ENCODE data around the gene BRSK1.
A peak's percentile ranks its signal among the peaks of the same experiment; 100 is the strongest.

The BRSK1 gene

DNA sequence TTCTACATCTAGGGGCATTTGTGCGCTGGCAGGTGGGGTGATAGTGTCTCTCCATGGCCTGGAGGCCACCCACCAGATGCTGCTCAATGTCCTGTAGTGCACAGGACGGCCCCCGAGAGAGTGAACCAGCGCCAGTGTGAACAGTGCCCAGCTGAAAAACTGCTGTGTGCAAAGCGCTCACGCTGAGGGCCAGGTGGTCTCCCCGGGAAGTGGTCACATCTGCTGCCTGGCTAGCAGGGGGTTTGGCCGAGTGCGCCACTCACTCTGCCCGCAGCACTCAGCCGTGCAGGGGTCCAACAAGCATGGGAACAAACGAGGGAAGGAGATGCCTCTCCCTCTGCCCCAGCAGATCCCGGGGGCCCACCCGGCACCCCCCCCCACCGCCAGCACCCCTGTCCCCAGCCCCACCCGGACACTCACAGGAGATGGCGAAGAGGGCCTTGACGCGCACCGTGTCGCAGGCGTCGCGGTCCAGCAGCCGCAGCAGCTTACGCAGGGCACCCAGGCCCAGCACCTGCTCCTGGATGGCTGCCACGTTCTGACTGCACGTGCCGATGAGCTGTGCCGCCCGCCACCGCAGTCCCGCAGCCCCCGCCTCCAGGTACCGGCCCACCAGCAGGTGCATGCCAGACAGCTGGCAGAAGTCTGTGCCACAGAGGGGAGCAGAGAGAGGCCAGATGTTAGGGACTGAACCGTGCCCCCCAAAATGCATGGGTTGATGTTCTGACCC, 9.7 kb upstream of the BRSK1 start:
- no peak for DNase-seq

DNA sequence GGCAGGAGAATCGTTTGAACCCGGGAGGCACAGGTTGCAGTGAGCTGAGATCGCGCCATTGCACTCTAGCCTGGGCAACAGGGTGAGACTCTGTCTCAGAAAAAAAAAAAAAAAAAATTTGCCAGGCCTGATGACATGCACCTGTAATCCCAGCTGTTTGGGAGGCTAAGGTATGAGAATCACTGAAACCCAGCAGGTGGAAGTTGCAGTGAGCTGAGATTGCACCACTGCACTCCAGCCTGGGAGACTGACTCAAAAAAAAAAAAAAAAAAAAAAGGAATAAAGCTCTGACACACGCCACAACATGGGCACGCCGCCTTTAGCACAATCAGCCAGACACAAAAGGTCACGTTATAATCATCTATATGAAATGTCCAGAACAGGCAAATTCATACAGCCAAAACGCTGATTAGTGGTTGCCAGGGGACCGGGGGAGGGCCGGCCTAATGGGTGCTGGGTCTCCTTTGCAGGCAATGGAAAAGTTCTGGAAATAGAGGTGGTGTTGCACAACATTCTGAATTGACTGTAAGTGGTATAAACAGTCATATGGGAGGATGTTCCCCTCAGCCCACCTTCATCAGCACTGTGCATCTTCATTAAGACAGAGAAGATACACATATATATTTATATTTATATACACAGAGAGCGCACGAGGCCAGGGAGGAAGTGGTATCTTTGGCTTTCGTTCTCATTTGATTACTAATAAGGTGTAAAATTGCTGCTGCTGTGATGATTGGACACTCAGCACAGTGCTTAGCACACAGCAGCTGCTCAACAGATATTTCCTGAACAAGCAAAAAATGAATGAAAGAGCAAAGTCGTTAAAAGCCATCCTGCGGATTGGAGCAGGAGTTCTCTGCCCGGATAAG, 7.7 kb upstream of the BRSK1 start:
- DNase-seq: no peak

DNA sequence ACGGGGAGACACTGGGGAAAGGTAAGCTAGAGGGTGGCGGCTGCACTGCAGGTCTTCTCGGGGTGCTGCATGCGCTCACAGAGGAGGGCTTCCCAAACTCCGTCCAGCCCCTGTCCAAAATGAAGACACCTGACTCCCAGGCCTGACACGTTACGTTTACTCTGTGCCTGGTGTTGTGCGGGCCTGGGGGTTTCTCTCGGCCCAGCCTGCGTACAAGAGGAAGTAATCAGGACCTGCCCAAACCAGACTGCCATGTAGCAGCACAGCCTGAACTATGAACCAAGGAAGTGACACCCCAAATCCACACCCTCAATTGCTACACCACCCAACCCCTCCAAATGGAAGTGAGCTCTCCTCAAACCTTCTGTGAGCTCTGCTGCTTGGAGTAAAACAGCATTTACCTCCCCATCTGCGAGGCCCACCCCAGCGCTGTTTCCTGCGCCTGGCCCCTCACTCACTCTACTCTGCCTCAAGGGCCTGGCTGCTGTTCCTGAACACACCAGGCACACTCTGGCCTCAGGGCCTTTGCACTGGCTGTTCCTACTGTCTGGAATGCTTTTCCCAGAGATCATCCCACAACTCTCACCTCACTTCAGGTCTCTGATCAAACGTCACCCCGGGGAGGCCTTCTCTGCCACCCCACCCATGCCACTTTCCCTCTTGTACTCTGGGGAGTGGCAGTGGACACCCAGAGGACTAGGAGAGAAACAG, 6.9 kb upstream of the BRSK1 start:
- DNase-seq: no peak

DNA sequence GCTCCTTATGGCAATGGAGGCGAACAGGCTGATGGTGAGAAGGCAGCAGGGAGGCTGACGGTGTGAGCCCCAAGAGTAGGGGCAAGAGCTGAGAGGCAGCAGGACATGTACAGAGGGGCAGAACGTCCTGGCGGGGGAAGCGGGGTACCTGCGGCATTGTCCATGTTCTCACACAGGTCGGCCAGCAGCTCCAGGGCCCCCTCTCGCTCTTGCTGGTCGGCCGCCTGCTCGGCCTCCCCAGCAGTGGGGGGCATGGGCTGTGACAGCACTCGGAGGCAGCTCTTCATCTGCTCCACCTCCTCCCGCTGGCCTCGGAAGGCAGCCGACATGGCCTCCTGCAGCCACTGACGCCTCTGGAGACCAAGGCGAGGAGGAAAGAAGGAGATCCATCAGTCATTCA, 6.3 kb upstream of the BRSK1 start:
- no peak for DNase-seq

DNA sequence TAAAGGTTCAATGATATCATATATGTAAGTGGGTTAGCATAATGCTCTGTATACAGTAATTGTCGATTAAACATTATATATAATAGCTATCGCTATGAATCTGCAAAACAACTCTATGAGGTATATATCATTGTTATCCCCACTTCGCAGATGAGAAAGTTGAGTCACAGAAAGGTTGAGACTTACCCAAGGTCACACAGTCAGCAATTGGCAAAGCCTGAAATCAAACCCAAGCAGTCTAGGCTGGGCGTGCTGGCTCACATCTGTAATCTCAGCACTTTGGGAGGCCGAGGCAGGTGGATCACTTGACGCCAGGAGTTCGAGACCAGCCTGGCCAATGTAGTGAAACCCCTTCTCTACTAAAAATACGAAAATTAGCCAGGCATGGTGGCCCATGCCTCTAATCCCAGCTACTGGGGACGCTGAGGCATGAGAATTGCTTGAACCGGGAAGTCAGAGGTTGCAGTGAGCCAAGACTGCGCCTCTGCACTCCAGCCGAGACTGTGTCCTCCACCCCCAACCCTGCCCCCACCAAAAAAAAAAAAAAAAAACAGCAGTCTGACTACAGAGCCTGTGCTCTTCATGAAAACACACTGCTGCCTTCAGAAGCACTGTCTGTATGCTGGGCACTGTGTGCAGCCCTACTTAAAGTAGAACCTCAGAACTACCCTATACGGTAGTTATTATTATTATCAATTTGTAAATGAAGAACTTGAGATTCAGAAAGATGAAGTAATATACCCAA, 5.2 kb upstream of the BRSK1 start:
- no peak for DNase-seq

DNA sequence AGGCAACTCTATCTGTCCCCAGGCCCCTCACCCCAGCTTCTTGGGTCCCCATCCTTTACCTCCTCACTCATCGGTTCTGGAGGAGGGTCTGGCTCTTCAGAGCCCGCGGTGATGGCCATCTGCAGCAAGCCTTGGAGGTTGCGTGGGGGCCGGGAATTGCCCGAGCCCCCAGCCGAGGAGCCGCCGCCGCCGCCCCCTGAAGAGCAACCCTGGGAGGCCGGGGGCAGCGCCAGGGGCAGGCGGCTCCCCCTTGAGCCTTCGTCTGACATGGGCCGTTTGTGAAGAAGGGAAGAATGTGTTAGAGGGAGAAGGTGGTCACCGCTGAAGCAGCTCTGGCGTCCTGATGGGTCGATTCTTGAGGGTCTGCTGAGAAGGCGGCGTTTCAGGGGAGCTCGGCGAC, 4.5 kb upstream of the BRSK1 start:
- DNase-seq: no peak

DNA sequence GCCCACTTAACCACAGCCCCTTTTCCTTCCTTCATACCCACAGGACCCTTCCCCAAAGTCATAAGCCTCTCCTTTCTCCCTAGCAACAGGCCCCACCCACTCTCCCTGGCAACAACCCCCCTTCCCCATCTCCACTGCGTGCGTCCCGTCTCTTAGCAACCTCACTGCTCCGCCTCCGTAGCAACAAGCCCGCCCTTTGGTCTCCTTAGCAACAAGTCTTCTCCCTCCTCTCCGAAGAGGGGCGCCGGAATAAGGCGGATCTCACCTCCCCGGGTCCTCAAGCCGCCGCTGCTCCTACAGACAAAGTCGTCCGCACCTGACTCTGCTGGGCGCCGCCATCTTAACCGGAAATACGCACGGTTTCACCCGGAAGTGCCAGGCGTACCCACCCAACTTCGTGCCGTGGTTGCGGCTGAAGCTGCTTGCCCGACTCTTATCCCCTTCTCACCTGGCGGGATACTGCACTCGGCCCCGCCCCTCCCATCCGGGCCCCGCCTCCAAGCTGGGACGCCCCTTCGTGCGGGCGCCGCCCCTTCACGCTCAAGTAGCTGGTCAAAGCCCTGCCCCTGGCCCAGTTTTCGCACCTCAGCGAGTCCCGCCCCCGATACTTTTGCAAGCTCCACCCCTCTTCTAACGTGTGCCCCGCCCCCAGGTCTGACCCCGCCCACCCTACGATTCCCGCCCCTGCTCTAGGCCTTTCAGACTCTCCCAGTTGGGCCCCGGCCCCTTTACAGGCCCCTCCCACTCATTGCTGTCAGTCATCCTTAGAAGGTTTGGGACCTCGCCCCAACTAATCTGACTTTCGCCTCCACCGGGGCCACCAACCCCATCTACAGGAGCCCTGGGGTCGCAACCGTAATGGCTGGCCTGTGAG, 3.8 kb upstream of the BRSK1 start, which contains the start of gene HSPBP1:
Gene HSPBP1, minus strand, starts transcription at position 341 of the 874 bp plus-strand sequence. CDS start 502 bp downstream, outside the sequence.
- DNase-seq: peak; percentile 52 to 96 (median 87)

DNA sequence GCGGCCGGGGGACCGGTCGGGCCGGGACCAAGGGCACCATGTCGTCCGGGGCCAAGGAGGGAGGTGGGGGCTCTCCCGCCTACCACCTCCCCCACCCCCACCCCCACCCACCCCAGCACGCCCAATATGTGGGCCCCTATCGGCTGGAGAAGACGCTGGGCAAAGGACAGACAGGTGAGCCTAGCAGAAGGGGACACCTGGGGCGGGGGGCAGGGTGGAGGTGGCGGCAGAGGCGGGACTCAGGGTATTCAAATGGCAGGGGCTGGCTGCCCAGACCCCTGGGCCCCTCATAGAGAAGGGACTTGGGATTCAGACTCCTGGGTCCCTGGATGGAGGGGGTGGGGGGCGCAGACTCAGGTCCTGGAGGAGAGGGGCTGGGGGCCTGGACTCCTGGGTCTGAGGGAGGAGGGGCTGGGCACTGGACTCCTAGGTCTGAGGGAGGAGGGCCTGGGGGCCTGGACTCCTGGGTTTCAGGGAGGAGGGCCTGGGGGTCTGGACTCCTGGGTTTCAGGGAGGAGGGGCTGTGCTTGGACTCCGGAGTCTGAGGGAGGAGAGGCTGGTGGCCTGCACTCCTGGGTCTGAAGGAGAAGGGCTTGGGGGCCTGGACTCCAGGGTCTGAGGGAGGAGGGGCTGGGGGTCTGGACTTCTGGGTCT, 735 bp downstream of the BRSK1 start:
- DNase-seq: peak in 8 of 51 donors; percentile 3 to 36 (median 26)

DNA sequence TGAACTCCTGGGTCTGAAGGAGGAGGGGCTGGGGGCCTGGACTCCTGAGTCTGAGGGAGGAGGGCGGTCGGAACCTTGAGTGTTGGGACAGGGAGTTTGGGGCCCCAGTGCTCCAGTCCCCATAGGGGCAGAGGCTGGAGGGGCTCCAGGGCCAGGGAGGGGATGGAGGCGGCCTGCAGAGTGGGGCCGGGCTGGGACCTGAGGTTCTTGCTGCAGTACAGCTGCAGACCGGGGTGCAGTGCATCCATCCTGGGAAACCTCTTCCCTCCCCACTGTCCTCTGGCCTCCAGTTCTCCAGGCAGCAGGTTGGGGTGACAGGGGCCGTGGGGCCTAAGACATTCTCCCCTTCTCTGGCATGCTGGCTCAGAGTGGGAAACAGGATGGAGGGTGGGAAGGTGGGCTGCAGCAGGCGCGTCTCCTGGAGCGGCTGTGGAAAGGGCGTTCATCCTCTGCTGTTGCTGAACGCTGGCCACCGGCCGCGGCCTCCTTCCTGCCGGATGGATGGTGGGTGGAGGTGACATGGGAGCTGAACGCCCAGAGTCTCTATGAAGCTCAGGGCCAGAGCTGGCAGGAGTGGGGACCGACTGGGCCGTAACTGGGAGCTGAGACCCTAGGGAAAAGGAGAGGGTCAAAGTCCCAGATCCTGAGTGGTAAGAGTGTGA, 1.6 kb downstream of the BRSK1 start:
- DNase-seq: peak in 14 of 51 donors; percentile 9 to 55 (median 22)

DNA sequence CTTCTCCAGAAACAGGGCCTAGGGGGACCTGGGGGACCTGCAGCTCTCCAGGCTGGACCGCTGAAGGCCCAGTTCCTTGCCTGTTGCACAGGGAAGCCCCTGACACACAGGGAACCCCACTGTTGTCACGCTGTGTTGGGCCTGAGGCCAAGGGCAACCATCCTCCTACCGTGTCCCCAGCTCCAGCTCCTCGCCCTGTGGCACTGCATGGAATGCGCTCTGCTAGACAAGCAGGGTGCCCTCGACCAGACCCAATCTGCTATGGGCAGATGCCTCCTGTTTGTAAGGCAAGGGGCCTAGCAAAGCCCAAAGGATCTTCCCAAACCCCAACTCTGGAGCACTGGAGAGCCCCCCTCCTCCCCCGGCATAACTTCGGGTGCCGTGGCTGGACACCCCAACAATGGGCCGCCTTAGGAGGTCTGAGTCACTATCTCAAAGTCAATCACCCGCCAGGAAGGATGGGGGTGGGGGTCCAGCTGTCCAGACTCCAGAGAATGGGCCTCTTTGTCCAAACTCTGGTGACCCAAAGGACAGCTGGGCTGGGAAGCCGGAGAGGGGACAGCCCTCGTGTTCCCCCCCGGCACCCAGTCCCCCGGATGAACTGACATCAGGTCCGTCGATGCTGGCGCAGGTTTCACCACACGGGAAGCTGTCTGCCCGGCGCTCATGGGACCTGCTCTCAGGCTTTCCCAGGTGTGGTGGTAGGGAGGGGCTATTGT, 3.7 kb downstream of the BRSK1 start:
- DNase-seq: peak in 50 of 51 donors; percentile 28 to 94 (median 79)

DNA sequence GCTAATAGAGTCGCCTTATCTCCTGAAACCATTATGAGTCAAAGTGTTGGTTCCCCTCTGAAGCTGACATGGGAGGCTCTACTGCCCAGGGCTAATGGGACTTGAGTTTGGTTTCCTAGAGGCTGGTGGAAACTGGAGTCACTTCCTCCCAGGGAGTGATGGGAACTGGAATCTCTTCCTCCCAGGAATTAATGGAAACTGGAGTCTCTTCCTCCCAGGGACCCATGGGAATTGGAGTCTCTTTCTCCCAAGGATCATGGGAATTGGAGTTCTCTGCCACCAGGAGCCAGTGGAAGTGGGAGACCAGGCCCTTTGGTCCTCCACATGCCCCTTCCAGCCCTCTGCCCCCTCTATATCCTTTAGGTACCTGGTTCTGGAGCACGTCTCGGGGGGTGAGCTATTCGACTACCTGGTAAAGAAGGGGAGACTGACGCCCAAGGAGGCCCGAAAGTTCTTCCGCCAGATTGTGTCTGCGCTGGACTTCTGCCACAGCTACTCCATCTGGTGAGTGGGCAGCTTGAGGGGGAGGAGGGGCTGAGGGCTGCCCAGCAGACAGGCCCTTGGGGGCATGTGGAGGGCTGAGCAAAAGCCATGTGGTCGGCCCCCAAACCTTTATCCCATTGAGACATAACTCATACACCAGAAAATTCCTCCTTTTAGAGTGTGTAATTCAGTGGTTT, 5.5 kb downstream of the BRSK1 start:
- DNase-seq: peak in 1 of 51 donors; percentile 11

DNA sequence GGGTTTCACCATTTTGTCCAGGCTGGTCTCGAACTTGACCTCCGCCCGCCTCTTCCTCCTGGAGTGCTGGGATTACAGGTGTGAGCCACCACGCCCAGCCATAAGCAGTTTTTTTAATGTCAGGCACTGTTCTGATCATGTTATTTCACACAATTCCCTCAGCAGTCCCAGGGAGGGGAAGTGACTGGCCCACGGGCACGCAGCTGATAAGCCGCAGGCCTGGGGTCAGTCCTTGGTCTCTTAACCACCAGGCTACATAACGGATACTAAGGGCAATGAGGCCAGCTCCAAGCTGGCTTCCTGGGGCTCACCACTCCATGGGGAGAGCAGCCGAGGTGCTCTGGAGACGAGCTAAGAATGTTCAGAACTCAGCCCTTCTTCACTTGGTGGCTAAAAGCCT, 13.5 kb downstream of the BRSK1 start:
- no peak for DNase-seq

DNA sequence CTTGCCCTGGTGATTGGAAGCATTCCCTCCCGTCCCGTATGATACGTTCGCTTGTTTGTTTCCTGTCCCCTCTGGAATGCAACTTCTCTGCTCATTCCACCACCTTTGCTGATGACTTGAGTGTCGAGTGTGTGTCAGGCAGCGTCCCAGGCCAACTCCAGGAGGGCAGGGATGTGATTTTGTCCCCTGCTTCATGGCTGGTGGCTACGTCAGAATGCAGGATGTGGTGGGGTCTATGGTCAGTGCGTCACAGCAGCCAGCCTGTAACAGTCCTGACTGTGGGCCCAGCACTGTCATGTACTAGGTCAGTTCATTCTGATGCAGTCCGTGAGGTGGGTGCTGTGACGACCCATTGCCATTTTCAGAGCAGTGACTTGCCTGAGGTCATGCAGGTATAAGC, 16.2 kb downstream of the BRSK1 start:
- DNase-seq: no peak

DNA sequence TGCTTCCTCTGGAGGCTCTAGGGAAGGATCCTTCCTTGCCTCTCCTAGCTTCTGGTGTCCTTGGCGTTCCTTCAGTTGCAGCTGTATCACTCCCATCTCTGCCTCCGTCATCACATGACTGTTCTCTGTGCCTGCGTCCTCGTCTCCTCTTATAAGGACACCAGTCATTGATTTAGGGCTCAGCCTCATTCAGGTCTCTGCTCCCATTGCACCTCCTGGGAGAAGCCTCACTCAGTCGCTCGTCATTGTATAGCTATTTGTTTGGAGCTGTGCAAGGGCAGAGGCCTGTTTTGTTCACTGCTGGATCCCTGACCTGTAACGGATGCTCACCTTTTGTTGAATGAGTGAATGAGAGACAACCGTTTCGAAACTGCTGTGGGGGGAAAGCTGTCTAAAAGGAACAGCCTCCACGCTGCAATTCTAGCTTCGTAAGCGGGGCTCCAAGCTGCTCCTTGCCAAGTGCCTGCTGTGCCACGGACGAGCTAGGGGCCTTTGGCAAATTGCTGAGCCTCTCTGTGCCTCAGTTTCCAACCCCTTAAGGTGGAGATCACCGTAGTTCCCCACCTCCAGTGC, 17.2 kb downstream of the BRSK1 start:
- peak in 17 of 51 donors; percentile 4 to 52 (median 23) for DNase-seq

DNA sequence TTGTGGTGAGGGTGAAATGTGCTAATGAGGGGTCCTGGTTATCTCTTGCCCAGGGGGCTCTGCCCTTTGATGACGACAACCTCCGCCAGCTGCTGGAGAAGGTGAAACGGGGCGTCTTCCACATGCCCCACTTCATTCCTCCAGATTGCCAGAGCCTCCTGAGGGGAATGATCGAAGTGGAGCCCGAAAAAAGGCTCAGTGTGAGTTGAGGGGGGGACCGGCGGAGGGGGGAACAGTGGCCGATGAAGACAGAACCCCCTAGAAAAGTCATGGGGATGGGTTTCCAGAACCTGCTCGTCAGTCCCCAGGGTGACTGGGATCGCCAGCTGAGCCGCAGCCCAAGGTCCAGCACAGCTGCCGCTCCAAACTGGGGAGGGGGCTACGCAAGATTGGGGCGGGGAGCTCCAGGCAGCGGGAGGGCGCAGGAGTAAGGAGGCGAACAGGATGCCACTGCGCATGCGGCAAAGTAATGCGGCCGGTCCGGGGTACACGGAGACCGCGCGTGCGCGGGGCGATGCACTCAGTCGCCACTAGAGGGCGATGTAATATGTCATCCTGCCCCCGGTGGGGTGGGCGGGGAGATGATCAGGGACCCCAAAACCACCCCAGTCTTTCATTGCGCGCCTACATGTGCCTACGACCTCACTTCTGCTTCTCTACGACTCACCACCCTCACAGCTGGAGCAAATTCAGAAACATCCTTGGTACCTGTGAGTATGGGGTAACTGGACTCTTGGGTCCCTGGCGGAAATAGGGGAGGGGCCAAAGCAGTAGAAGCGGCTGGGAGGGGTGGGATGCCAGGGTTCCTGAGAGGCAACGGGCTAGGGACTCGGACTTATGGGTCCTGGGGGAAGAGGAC, 17.9 kb downstream of the BRSK1 start:
- peak; percentile 26 to 88 (median 72) for DNase-seq

DNA sequence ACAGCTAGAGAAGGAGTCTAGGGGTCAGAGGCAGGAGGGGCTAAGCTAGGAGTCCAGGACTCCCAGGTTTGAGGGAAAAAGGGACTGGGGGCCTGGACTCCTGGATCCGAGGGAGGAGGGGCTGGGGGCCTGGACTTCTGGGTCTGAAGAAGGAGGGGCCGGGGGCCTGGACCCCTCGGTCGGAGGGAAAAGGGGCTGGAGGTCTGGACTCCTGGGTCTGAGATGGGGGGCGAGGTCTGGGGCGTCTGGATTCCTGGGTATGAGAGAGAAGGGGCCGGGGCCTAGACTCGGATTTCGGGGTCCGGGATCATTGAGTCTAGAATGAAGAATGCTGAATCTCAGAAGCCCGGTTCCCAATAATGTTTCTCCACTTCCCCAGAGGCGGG, 18.5 kb downstream of the BRSK1 start:
- DNase-seq: no peak
